Measurements from ENCODE around the gene TBC1D5. TPM values are rescaled to one million over a fixed set of nuclear protein-coding genes. Genes with fewer than 3 reads are reported as not detected.

Gene TBC1D5
- total and polyA plus RNA-seq, 2 experiments from 2014 or later = 31.0 to 69.9 TPM

DNA sequence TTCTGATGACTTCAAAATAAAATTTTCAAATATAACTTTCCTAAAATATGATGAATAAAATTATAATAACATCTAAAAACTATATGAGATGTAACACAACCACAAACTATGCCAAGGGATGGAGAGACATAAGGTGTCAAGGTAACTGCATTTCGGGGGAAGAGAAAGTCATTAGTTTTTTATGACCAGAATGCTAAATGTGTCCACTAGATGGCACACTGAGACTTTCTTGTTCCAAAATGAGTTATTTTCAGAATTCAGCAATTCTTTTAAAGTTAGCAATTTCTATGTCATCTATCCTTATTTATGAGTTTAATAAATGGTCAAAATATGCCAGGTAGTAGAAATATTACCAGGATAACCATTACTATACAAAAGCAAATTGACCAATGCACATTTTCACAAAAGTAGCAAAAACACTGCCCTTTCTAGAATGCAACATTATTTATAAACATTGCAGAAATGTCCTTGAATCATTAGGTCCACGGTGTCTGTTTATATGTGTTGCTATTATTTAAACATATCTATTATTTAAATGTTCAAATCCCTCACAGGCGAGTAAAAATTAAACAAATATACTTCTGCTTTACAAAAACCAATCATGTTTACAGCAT lies 483.5 kb downstream of the TBC1D5 start:
- H3K27ac ChIP-seq = no peak overlapping the region
- H3K36me3 ChIP-seq (ENCODE audit: low read depth) = no peaks in the 10 kb centered on the region
- H4K20me1 ChIP-seq (ENCODE audit: insufficient read depth) = no peaks in the 10 kb centered on the region
- no peak overlapping the region for H3K9ac ChIP-seq
- 37 to 42% methylated on average over 3 of the region's 3 CpGs for WGBS, 2 experiments (ENCODE audit: low coverage in 1 of 2, low lambda C conversion rate in 2 of 2, missing lambda C conversion rate in 2 of 2)
- TF ChIP-seq EZH2 (IDR thresholded peaks at IDR 0.05; ENCODE audit: insufficient read depth, poor library complexity, severe bottlenecking) (no peak), EZH2phosphoT487 (IDR thresholded peaks at IDR 0.05; ENCODE audit: insufficient read depth, low read depth) (no peak)
- H2AFZ ChIP-seq = no peak overlapping the region
- peak overlapping the region; percentile 8 for H3K4me2 ChIP-seq (ENCODE audit: unreplicated experiment)
- H3F3A ChIP-seq (ENCODE audit: insufficient read depth) = no peaks in the 10 kb centered on the region
- no peaks in the 10 kb centered on the region for H3K79me2 ChIP-seq (ENCODE audit: insufficient read depth)
- H3K27me3 ChIP-seq (replicated peaks; ENCODE audit: insufficient read depth) = no peaks in the 10 kb centered on the region
- no peaks in the 10 kb centered on the region for H3K4me1 ChIP-seq (ENCODE audit: insufficient read depth)
- peak; percentile 58 for DNase-seq
- in situ Hi-C loops (cut with MboI) = no loop called here
- H3K9me3 ChIP-seq (ENCODE audit: low read depth) = no peaks in the 10 kb centered on the region
- H3K4me3 ChIP-seq = no peak overlapping the region
- H3K9me2 ChIP-seq (ENCODE audit: insufficient read depth) = no peaks in the 10 kb centered on the region

DNA sequence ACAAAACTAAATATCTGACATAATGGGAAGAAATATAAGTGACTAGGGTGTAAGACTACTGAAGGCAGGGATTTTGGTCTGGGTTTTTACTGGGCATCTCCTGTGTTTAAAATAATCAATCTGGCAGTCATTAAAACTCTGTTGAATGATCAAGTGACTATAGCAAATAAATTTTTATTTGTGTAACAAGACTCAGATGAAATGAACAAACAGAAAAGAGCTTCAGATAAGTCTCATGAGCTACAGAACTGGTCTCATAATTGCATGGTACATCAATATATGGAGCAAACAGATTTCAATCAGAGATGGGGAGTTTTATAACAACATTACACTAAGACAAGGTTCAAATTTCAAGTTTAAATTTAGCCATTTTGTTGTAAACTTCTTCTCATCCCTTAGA lies 485.2 kb downstream of the TBC1D5 start:
- H3K27ac ChIP-seq = no peak overlapping the region
- no peaks in the 10 kb centered on the region for H3K79me2 ChIP-seq (ENCODE audit: insufficient read depth)
- no peaks in the 10 kb centered on the region for H3K36me3 ChIP-seq (ENCODE audit: low read depth)
- no peak overlapping the region for H2AFZ ChIP-seq
- H3K27me3 ChIP-seq (replicated peaks; ENCODE audit: insufficient read depth) = no peaks in the 10 kb centered on the region
- H3K9me2 ChIP-seq (ENCODE audit: insufficient read depth) = no peaks in the 10 kb centered on the region
- no peaks in the 10 kb centered on the region for H3K9me3 ChIP-seq (ENCODE audit: low read depth)
- in situ Hi-C loops (cut with MboI) = no loop called here
- H3K9ac ChIP-seq = no peak overlapping the region
- H3K4me3 ChIP-seq = no peak overlapping the region
- no peaks in the 10 kb centered on the region for H3F3A ChIP-seq (ENCODE audit: insufficient read depth)
- H3K4me1 ChIP-seq (ENCODE audit: insufficient read depth) = no peaks in the 10 kb centered on the region
- H4K20me1 ChIP-seq (ENCODE audit: insufficient read depth) = no peaks in the 10 kb centered on the region
- H3K4me2 ChIP-seq (ENCODE audit: unreplicated experiment) = no peak overlapping the region
- TF ChIP-seq EZH2phosphoT487 (IDR thresholded peaks at IDR 0.05; ENCODE audit: insufficient read depth, low read depth) = no peak
- TF ChIP-seq EZH2 (IDR thresholded peaks at IDR 0.05; ENCODE audit: insufficient read depth, poor library complexity, severe bottlenecking) = no peak
- no peak for DNase-seq

GRCh38 chr3:17243621-17244020 lies 498.8 kb downstream of the TBC1D5 start:
- Histone ChIP-seq H4K20me1 (ENCODE audit: insufficient read depth) (no peaks in the 10 kb centered on the region), H2AFZ (no peak overlapping the region), H3K4me2 (ENCODE audit: unreplicated experiment) (no peak overlapping the region), H3K27me3 (replicated peaks; ENCODE audit: insufficient read depth) (no peaks in the 10 kb centered on the region), H3F3A (ENCODE audit: insufficient read depth) (peaks cover 7% of the 10 kb centered on the region; the same call in 1 of the 2 replicates), H3K9ac (no peak overlapping the region), H3K4me1 (ENCODE audit: insufficient read depth) (0 out of 2 replicates have a peak, but pooled peaks cover 6% of the 10 kb centered on the region), H3K27ac (no peak overlapping the region), H3K36me3 (ENCODE audit: low read depth) (no peaks in the 10 kb centered on the region), H3K9me2 (ENCODE audit: insufficient read depth) (no peaks in the 10 kb centered on the region), H3K4me3 (no peak overlapping the region), H3K9me3 (ENCODE audit: low read depth) (no peaks in the 10 kb centered on the region), H3K79me2 (ENCODE audit: insufficient read depth) (no peaks in the 10 kb centered on the region)
- in situ Hi-C loops (cut with MboI) = no loop called here
- WGBS, 2 experiments (ENCODE audit: low coverage in 1 of 2, low lambda C conversion rate in 2 of 2, missing lambda C conversion rate in 2 of 2) = 53 to 68% methylated on average over 1 of the region's 1 CpG
- DNase-seq = peak; percentile 50
- TF ChIP-seq EZH2phosphoT487 (IDR thresholded peaks at IDR 0.05; ENCODE audit: insufficient read depth, low read depth) (no peak), EZH2 (IDR thresholded peaks at IDR 0.05; ENCODE audit: insufficient read depth, poor library complexity, severe bottlenecking) (no peak)

- H2AFZ ChIP-seq = no peak overlapping the region
- no peak overlapping the region for H3K27ac ChIP-seq
- no peak overlapping the region for H3K4me2 ChIP-seq (ENCODE audit: unreplicated experiment)
- no peaks in the 10 kb centered on the region for H3K36me3 ChIP-seq (ENCODE audit: low read depth)
- H3K4me3 ChIP-seq = no peak overlapping the region
- H3K9me2 ChIP-seq (ENCODE audit: insufficient read depth) = no peaks in the 10 kb centered on the region
- no peak overlapping the region for H3K9ac ChIP-seq
- in situ Hi-C loops (cut with MboI) = loop anchor here (10.0 kb wide), 1 partner anchor 635 kb away; the partner anchor contains the start of gene DAZL
- no peaks in the 10 kb centered on the region for H3F3A ChIP-seq (ENCODE audit: insufficient read depth)
- H3K4me1 ChIP-seq (ENCODE audit: insufficient read depth) = 0 out of 2 replicates have a peak, but pooled peaks cover 6% of the 10 kb centered on the region
- no peaks in the 10 kb centered on the region for H4K20me1 ChIP-seq (ENCODE audit: insufficient read depth)
- H3K79me2 ChIP-seq (ENCODE audit: insufficient read depth) = no peaks in the 10 kb centered on the region
- H3K27me3 ChIP-seq (replicated peaks; ENCODE audit: insufficient read depth) = no peaks in the 10 kb centered on the region
- H3K9me3 ChIP-seq (ENCODE audit: low read depth) = no peaks in the 10 kb centered on the region
- TF ChIP-seq EZH2phosphoT487 (IDR thresholded peaks at IDR 0.05; ENCODE audit: insufficient read depth, low read depth) (no peak), EZH2 (IDR thresholded peaks at IDR 0.05; ENCODE audit: insufficient read depth, poor library complexity, severe bottlenecking) (no peak)
- no peak for DNase-seq
Measured at GRCh38 chr3:17239417-17239816, 503.0 kb downstream of the TBC1D5 start.

GRCh38 chr3:17238023-17238422 lies 504.4 kb downstream of the TBC1D5 start:
- no peaks in the 10 kb centered on the region for H3K27me3 ChIP-seq (replicated peaks; ENCODE audit: insufficient read depth)
- no peaks in the 10 kb centered on the region for H3F3A ChIP-seq (ENCODE audit: insufficient read depth)
- H3K9ac ChIP-seq = no peak overlapping the region
- H3K9me2 ChIP-seq (ENCODE audit: insufficient read depth) = no peaks in the 10 kb centered on the region
- peak; percentile 29 for DNase-seq
- in situ Hi-C loops (cut with MboI) = loop anchor here (10.0 kb wide), 1 partner anchor 633 kb away; the partner anchor contains the start of gene DAZL
- no peaks in the 10 kb centered on the region for H3K36me3 ChIP-seq (ENCODE audit: low read depth)
- H2AFZ ChIP-seq = no peak overlapping the region
- no peak overlapping the region for H3K4me2 ChIP-seq (ENCODE audit: unreplicated experiment)
- H3K4me1 ChIP-seq (ENCODE audit: insufficient read depth) = 0 out of 2 replicates have a peak, but pooled peaks cover 2% of the 10 kb centered on the region
- no peaks in the 10 kb centered on the region for H3K9me3 ChIP-seq (ENCODE audit: low read depth)
- H3K79me2 ChIP-seq (ENCODE audit: insufficient read depth) = no peaks in the 10 kb centered on the region
- no peak overlapping the region for H3K27ac ChIP-seq
- no peak for TF ChIP-seq EZH2phosphoT487 (IDR thresholded peaks at IDR 0.05; ENCODE audit: insufficient read depth, low read depth)
- no peak for TF ChIP-seq EZH2 (IDR thresholded peaks at IDR 0.05; ENCODE audit: insufficient read depth, poor library complexity, severe bottlenecking)
- H4K20me1 ChIP-seq (ENCODE audit: insufficient read depth) = no peaks in the 10 kb centered on the region
- no peak overlapping the region for H3K4me3 ChIP-seq

All from GM23248 (cell line).